Measurements from ENCODE around the gene NALCN. TPM values are rescaled to one million over a fixed set of nuclear protein-coding genes. Genes with fewer than 3 reads are reported as not detected.

NALCN gene
- total and polyA plus RNA-seq, 4 donors = 20.8 to 70.7 (median 43.1) TPM

GRCh38 chr13:101049166-101049850, 367.0 kb downstream of the NALCN start:
- DNase-seq (ENCODE audit: low read depth in 4 of 6, low spot score in 6 of 6) = no peak
- Histone ChIP-seq H3K4me1 (ENCODE audit: control insufficient read depth, insufficient read depth, low read length) (no peaks in the 10 kb centered on the region), H3K4me3 (ENCODE audit: low read depth, low read length) (no peak overlapping the region), H3K27me3 (ENCODE audit: control insufficient read depth, insufficient read depth, low read length) (no peaks in the 10 kb centered on the region), H3K9me3 (ENCODE audit: control insufficient read depth, insufficient read depth, low read length) (no peaks in the 10 kb centered on the region), H3K36me3 (ENCODE audit: control insufficient read depth, insufficient read depth, low read length) (no peaks in the 10 kb centered on the region), H3K27ac (ENCODE audit: low read depth, low read length) (no peak overlapping the region)
- WGBS (ENCODE audit: insufficient coverage) = 67% methylated on average over 3 of the region's 6 CpGs

DNA sequence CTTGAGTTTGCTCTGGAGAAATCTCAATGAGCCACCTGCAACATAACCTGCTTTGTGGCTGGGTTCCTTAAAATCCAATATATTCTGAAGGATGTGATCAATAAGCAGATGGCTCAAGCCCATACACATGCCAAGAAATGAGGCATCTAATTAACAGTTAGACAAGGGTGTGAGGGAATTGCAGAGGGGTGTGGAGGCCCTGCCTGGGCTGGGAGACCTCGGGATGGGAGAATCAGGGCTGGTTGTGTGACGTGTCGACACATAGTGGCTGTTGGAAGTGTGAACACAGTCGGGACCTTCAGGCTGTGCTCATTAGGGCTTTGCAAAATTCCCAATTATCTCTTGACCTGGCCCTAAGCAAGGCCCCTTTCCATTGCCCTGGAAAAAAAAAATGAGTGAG, 379.8 kb downstream of the NALCN start:
- DNase-seq (ENCODE audit: low read depth in 4 of 6, low spot score in 6 of 6) = peak in 1 of 6 donors; percentile 11
- no peaks in the 10 kb centered on the region for H3K4me1 ChIP-seq (ENCODE audit: control insufficient read depth, insufficient read depth, low read length)
- 70% methylated on average over 4 of the region's 4 CpGs for WGBS (ENCODE audit: insufficient coverage)
- H3K4me3 ChIP-seq (ENCODE audit: low read depth, low read length) = no peak overlapping the region
- no peak overlapping the region for H3K27ac ChIP-seq (ENCODE audit: low read depth, low read length)
- H3K9me3 ChIP-seq (ENCODE audit: control insufficient read depth, insufficient read depth, low read length) = peaks cover 1% of the 10 kb centered on the region
- H3K27me3 ChIP-seq (ENCODE audit: control insufficient read depth, insufficient read depth, low read length) = no peaks in the 10 kb centered on the region
- no peaks in the 10 kb centered on the region for H3K36me3 ChIP-seq (ENCODE audit: control insufficient read depth, insufficient read depth, low read length)

DNA sequence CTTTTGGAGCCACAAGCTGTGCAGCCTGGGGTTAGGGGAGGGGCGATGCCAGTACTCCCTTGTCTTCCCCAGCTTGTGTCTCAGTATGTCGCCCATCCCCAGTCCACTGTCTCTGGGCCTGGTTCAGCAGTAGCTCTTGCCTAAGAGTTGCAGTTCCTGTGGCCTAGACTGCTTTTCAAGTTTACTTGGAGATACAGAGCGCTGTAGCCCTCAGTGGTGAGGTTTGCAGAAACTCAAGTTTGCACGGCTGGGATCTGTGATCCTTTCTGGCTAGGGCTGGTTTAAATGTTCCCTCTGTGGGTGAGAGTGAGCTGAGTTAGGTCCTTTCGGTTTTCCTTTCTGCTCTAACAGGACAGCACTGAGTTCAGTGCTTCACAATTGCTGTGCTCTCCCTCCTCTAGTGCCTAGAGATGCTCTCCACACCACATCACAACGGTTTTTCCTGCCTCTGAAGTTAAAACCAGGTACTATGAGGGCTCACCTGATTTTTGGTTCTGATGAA, 381.1 kb downstream of the NALCN start:
- H3K4me3 ChIP-seq (ENCODE audit: low read depth, low read length) = no peak overlapping the region
- H3K27me3 ChIP-seq (ENCODE audit: control insufficient read depth, insufficient read depth, low read length) = no peaks in the 10 kb centered on the region
- WGBS (ENCODE audit: insufficient coverage) = 88% methylated on average over 5 of the region's 6 CpGs
- no peaks in the 10 kb centered on the region for H3K4me1 ChIP-seq (ENCODE audit: control insufficient read depth, insufficient read depth, low read length)
- H3K36me3 ChIP-seq (ENCODE audit: control insufficient read depth, insufficient read depth, low read length) = no peaks in the 10 kb centered on the region
- no peak overlapping the region for H3K27ac ChIP-seq (ENCODE audit: low read depth, low read length)
- DNase-seq (ENCODE audit: low read depth in 4 of 6, low spot score in 6 of 6) = no peak
- peaks cover 1% of the 10 kb centered on the region for H3K9me3 ChIP-seq (ENCODE audit: control insufficient read depth, insufficient read depth, low read length)

- Histone ChIP-seq H3K27me3 (ENCODE audit: control insufficient read depth, insufficient read depth, low read length) (no peaks in the 10 kb centered on the region), H3K4me1 (ENCODE audit: control insufficient read depth, insufficient read depth, low read length) (peaks cover 3% of the 10 kb centered on the region), H3K4me3 (ENCODE audit: low read depth, low read length) (no peak overlapping the region), H3K27ac (ENCODE audit: low read depth, low read length) (no peak overlapping the region), H3K9me3 (ENCODE audit: control insufficient read depth, insufficient read depth, low read length) (peaks cover 1% of the 10 kb centered on the region), H3K36me3 (ENCODE audit: control insufficient read depth, insufficient read depth, low read length) (no peaks in the 10 kb centered on the region)
- DNase-seq (ENCODE audit: low read depth in 4 of 6, low spot score in 6 of 6) = no peak
- 91% methylated on average over 4 of the region's 4 CpGs for WGBS (ENCODE audit: insufficient coverage)
Measured at GRCh38 chr13:101026736-101027398, 389.4 kb downstream of the NALCN start.

DNA sequence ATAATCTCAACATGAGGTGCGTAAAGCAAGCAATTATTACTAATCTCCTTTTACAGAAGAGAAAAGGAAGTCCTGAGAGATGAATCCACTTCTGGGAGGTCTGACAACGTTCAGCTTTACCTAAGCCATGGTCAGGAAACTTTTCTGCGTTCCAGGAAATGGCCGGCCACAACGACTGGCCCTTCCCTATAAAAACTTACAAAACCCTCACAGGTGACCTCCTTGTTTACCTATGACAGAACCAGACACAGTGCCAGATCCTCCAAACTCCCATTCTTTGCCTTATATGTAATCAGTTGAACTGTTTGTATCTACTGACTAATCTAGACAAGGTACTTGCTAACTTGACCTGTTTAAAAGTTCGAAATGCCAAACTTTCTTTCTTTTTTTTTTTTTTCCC, 390.0 kb downstream of the NALCN start:
- 82% methylated on average over 3 of the region's 6 CpGs for WGBS (ENCODE audit: insufficient coverage)
- no peaks in the 10 kb centered on the region for H3K27me3 ChIP-seq (ENCODE audit: control insufficient read depth, insufficient read depth, low read length)
- peaks cover 3% of the 10 kb centered on the region for H3K4me1 ChIP-seq (ENCODE audit: control insufficient read depth, insufficient read depth, low read length)
- DNase-seq (ENCODE audit: low read depth in 4 of 6, low spot score in 6 of 6) = no peak
- H3K9me3 ChIP-seq (ENCODE audit: control insufficient read depth, insufficient read depth, low read length) = no peaks in the 10 kb centered on the region
- H3K4me3 ChIP-seq (ENCODE audit: low read depth, low read length) = no peak overlapping the region
- no peaks in the 10 kb centered on the region for H3K36me3 ChIP-seq (ENCODE audit: control insufficient read depth, insufficient read depth, low read length)
- H3K27ac ChIP-seq (ENCODE audit: low read depth, low read length) = no peak overlapping the region

GRCh38 chr13:101025925-101026324, 390.4 kb downstream of the NALCN start:
- 66% methylated on average over 7 of the region's 8 CpGs for WGBS (ENCODE audit: insufficient coverage)
- Histone ChIP-seq H3K36me3 (ENCODE audit: control insufficient read depth, insufficient read depth, low read length) (no peaks in the 10 kb centered on the region), H3K27ac (ENCODE audit: low read depth, low read length) (no peak overlapping the region), H3K9me3 (ENCODE audit: control insufficient read depth, insufficient read depth, low read length) (no peaks in the 10 kb centered on the region), H3K4me1 (ENCODE audit: control insufficient read depth, insufficient read depth, low read length) (peaks cover 3% of the 10 kb centered on the region), H3K4me3 (ENCODE audit: low read depth, low read length) (no peak overlapping the region), H3K27me3 (ENCODE audit: control insufficient read depth, insufficient read depth, low read length) (no peaks in the 10 kb centered on the region)
- no peak for DNase-seq (ENCODE audit: low read depth in 4 of 6, low spot score in 6 of 6)

GRCh38 chr13:101025519-101025918, 390.8 kb downstream of the NALCN start:
- Histone ChIP-seq H3K4me3 (ENCODE audit: low read depth, low read length) (no peak overlapping the region), H3K36me3 (ENCODE audit: control insufficient read depth, insufficient read depth, low read length) (no peaks in the 10 kb centered on the region), H3K27ac (ENCODE audit: low read depth, low read length) (no peak overlapping the region), H3K27me3 (ENCODE audit: control insufficient read depth, insufficient read depth, low read length) (no peaks in the 10 kb centered on the region), H3K9me3 (ENCODE audit: control insufficient read depth, insufficient read depth, low read length) (no peaks in the 10 kb centered on the region), H3K4me1 (ENCODE audit: control insufficient read depth, insufficient read depth, low read length) (peaks cover 3% of the 10 kb centered on the region)
- no peak for DNase-seq (ENCODE audit: low read depth in 4 of 6, low spot score in 6 of 6)
- 68% methylated on average over 7 of the region's 9 CpGs for WGBS (ENCODE audit: insufficient coverage)

- no peaks in the 10 kb centered on the region for H3K4me1 ChIP-seq (ENCODE audit: control insufficient read depth, insufficient read depth, low read length)
- no peaks in the 10 kb centered on the region for H3K9me3 ChIP-seq (ENCODE audit: control insufficient read depth, insufficient read depth, low read length)
- H3K4me3 ChIP-seq (ENCODE audit: low read depth, low read length) = no peak overlapping the region
- no peak overlapping the region for H3K27ac ChIP-seq (ENCODE audit: low read depth, low read length)
- H3K27me3 ChIP-seq (ENCODE audit: control insufficient read depth, insufficient read depth, low read length) = no peaks in the 10 kb centered on the region
- H3K36me3 ChIP-seq (ENCODE audit: control insufficient read depth, insufficient read depth, low read length) = no peaks in the 10 kb centered on the region
- 100% methylated on average over 1 of the region's 1 CpG for WGBS (ENCODE audit: insufficient coverage)
- no peak for DNase-seq (ENCODE audit: low read depth in 4 of 6, low spot score in 6 of 6)
Measured at GRCh38 chr13:101019126-101019525, 397.2 kb downstream of the NALCN start.

DNA sequence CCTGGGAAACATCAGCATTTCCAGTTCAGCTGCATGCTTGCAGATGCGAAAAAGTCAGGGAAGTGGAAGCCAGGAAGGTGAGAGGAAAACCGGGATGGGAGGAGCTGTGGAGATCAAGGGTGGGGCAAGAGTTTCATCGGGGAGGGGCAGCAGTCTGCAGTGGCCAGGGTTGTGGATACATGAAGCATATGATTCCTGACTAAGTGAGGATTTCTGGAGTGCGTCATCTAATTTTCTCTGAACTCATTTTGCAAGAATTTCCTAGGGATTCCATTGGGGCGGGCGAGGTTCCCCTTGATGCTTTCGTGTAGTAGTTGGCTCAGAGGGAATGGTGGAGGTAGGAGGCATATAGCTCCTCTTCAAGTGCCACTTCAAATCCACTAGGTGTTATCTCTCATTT, 397.6 kb downstream of the NALCN start:
- Histone ChIP-seq H3K4me3 (ENCODE audit: low read depth, low read length) (no peak overlapping the region), H3K27me3 (ENCODE audit: control insufficient read depth, insufficient read depth, low read length) (no peaks in the 10 kb centered on the region), H3K9me3 (ENCODE audit: control insufficient read depth, insufficient read depth, low read length) (no peaks in the 10 kb centered on the region), H3K36me3 (ENCODE audit: control insufficient read depth, insufficient read depth, low read length) (no peaks in the 10 kb centered on the region), H3K27ac (ENCODE audit: low read depth, low read length) (no peak overlapping the region), H3K4me1 (ENCODE audit: control insufficient read depth, insufficient read depth, low read length) (no peaks in the 10 kb centered on the region)
- 73% methylated on average over 7 of the region's 7 CpGs for WGBS (ENCODE audit: insufficient coverage)
- no peak for DNase-seq (ENCODE audit: low read depth in 4 of 6, low spot score in 6 of 6)

Measured in spinal cord (tissue), 10 donors.